ENCODE data around the gene SYT15. TPM values are rescaled to one million over a fixed set of nuclear protein-coding genes. Genes with fewer than 3 reads are reported as not detected.

Gene SYT15
- total and polyA plus RNA-seq, 2 donors (not counting 1 experiment from before 2014, with no cell fraction given), result 0.18 to 0.94 TPM

DNA sequence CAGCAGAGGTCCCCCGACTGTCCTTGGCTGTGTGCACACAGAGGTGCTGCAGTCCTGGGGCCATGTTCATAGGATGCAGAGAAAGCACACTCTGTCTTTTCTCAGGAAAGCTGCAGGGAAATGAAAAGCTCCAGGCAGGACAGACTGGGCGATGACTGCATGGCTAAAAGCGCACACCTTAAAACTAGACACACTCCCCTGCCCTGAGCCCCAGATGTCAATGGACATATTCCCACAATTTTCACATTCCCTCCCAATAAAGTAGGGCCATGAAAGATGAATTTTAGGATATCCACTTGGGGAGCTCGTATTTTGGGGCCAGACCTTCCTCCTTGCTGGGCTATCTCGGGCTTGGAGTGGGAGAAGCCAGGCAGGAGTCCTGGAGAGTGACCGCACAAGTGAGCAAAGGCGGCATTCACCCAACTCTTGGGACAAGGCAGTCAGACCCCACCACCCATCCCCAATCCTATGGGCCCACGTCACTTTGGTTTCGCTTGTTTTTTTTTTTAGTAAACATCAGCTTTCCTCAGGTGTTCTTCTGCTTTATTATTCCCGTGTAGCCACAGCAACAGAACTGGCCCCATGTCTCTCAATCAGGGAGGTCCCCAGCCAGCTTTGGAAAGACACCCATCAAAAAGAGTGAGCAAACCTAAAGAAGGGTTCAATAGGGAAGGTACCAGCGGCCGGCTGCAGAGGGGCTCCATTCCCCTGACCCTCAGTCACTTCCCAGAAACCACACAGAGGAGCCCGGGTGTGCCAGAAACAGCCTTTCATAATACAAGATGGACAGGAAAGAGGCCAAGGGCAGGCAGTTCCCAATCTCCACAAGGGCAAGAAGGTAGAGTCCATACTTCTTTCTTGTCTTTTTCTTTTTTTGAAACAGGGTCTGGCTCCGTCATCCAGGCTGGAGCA, 35.2 kb upstream of the SYT15 start:
- Histone ChIP-seq H3K27me3 (replicated peaks in 1 of 4; ENCODE audit: control extremely low read depth in 1 of 4, control insufficient read depth in 3 of 4, insufficient read depth in 4 of 4, low read length in 3 of 4) (peaks cover 0 to 20% (median 8%) of the 10 kb centered on the region in 4 experiments), H3K4me1 (ENCODE audit: control insufficient read depth in 2 of 2, insufficient read depth in 2 of 2, low read length in 2 of 2) (peaks cover 0 to 5% of the 10 kb centered on the region in 2 donors), H2AFZ (ENCODE audit: insufficient read depth, low read depth, low read length, poor library complexity, severe bottlenecking) (no peak overlapping the region), H3K4me2 (replicated peaks; ENCODE audit: low read depth, low read length, poor library complexity, severe bottlenecking) (no peak overlapping the region), H3K4me3 (ENCODE audit: control extremely low read depth in 1 of 5, extremely low read depth in 1 of 5, insufficient read depth in 1 of 5, low read depth in 2 of 5, low read length in 4 of 5) (no peak overlapping the region), H3K36me3 (replicated peaks in 1 of 2; ENCODE audit: control extremely low read depth in 1 of 2, control insufficient read depth in 1 of 2, extremely low read depth in 1 of 2, insufficient read depth in 2 of 2, low read length in 1 of 2) (no peaks in the 10 kb centered on the region), H4K20me1 (ENCODE audit: control insufficient read depth, insufficient read depth, low read length, poor library complexity, severe bottlenecking) (no peaks in the 10 kb centered on the region), H3K27ac (ENCODE audit: low read length in 2 of 2) (no peak overlapping the region), H3K79me2 (ENCODE audit: control insufficient read depth, insufficient read depth, low read length) (no peaks in the 10 kb centered on the region), H3K9me3 (ENCODE audit: control extremely low read depth in 1 of 3, control insufficient read depth in 2 of 3, insufficient read depth in 1 of 3, low read length in 2 of 3) (peaks cover 0 to 5% (median 0%) of the 10 kb centered on the region in 3 donors), H3K9ac (ENCODE audit: low read length) (no peak overlapping the region)
- Mint-ChIP-seq H3K27ac (no peak overlapping the region), H3K9me3 (ENCODE audit: insufficient read depth) (no peaks in the 10 kb centered on the region), H3K4me1 (peaks cover 7% of the 10 kb centered on the region), H3K4me3 (no peak overlapping the region), H3K27me3 (peaks cover 48% of the 10 kb centered on the region)
- ChIA-PET POLR2A (no interaction called here), CTCF (no interaction called here)
- no peak for DNase-seq
- TF ChIP-seq, protein P1, sequence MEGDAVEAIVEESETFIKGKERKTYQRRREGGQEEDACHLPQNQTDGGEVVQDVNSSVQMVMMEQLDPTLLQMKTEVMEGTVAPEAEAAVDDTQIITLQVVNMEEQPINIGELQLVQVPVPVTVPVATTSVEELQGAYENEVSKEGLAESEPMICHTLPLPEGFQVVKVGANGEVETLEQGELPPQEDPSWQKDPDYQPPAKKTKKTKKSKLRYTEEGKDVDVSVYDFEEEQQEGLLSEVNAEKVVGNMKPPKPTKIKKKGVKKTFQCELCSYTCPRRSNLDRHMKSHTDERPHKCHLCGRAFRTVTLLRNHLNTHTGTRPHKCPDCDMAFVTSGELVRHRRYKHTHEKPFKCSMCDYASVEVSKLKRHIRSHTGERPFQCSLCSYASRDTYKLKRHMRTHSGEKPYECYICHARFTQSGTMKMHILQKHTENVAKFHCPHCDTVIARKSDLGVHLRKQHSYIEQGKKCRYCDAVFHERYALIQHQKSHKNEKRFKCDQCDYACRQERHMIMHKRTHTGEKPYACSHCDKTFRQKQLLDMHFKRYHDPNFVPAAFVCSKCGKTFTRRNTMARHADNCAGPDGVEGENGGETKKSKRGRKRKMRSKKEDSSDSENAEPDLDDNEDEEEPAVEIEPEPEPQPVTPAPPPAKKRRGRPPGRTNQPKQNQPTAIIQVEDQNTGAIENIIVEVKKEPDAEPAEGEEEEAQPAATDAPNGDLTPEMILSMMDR (IDR thresholded peaks at IDR 0.05), result no peak
- no peak for TF ChIP-seq EZH2 (IDR thresholded peaks at IDR 0.05; ENCODE audit: borderline replicate concordance, insufficient read depth, low read depth, low read length, poor library complexity, severe bottlenecking)
- no peak for ATAC-seq (ENCODE audit: low read depth)
- WGBS (ENCODE audit: insufficient coverage), result 87% methylated on average over 14 of the region's 14 CpGs
- intact Hi-C loops (cut with micrococcal nuclease), result no loop called here
